ENCODE measurements around the gene SEC14L5.

Gene SEC14L5

DNA sequence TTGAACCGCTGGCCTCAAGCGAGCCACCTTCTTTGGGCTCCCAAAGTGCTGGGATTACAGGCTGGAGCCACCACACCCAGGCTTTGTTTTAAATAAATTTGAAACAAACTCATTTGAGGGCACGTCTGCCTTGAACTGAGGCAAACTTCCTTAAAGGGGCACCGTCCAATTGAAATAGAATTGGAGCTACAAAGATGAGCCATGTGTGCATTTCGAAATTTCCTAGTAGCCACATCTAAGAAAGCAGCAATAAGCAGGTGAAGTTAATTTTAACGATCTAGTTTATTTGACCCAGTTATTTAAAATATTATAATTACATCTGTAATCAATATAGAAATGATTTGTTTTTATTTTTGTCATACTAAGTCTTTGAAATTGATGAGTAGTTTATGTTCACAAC, 108.4 kb downstream of the SEC14L5 start:
- DNase-seq (ENCODE audit: low spot score): no peak
- no peak for FAIRE-seq

All from urothelium cell line (cell line).